ENCODE measurements around the gene HELT.
A peak's percentile ranks its signal among the peaks of the same experiment; 100 is the strongest.
"Not testable (repeated sequence)": the region's sequence is repeated elsewhere in the genome, so short reads cannot be mapped to it uniquely, and the experiment has no call there.

The HELT gene, protein sequence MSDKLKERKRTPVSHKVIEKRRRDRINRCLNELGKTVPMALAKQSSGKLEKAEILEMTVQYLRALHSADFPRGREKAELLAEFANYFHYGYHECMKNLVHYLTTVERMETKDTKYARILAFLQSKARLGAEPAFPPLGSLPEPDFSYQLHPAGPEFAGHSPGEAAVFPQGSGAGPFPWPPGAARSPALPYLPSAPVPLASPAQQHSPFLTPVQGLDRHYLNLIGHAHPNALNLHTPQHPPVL

DNA sequence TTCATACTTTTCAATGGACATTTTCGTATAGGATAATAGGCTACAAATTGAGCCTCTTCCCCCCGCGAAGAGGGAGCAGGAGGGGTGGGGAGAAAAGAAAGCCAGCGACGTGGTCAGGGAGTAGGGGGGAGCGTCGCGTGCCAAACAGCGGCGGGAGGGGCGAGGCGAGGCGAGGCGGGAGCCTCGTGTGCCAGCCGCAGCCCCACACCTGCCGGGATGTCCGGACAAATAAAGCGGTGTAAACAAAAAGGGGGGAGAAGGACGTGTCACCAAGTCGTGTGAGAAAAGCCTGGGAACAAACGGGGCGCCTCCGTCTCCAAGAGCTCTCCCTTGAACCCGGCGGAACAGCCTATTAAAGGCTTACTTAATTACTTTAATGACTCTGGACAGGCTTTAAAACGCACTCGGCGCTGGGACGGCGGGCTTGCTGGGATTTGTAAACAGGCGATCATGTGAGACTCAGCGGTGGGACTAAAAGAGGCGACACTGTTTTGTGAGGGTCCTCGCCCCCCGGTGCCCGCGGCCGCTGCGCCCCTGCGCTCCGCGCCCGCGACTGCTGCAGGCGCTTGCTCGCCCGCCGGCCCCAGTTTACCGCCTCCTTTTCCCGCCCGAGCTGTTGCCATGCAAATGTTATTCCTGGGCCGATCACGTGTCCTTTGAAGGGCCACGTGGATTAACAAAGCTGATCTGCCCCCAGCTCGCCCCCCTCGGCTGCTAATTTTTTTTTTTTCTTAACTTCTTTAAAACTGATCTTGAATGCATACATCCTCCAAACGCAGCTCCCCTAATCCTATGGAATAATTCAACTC lies at the start of gene HELT:
Gene HELT, plus strand, starts transcription at position 527 of the 809 bp plus-strand sequence. CDS start 439 bp downstream, outside the sequence.
- DNase-seq, result peak; percentile 47

DNA sequence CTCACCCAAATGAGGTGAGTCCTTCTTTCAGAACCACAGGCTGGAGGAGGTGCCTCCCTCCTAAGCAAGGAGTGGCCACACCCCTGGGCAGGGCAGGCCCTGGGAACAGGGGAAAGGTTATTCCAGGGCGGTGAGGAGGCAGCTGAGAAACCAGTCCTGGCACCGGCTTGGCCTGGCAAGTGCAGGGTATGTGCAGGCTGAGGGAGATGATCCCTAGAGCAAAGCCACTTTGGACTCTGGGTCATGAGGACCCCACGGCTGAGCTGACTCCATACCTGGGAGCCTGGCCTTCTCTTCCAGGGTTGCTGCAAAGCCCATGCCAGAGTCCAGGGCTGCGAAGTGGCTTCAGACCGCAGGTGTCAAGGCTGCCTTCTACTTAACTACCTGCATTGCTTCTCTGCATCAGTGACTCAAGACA lies 49.5 kb upstream of the HELT start:
- DNase-seq, result no peak

DNA sequence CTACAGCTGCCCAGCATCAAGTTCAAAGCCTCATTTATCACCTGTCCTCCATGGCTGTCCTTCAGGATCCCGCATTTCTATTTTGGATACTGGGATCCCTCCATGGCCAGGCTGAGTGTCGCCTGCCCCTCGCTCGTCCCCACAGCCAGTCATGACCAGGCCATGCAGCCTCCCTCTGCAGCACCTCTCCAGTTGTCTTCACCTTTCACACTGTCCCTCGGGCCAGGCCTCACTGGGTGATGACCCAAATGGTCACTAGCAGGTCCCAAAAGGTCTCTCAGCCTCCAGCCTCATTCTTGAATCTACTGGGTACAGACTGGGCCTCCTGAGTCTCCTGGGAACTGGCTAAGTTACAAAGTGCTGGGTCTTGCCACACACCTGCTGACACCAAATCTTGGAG lies 48.7 kb upstream of the HELT start:
- DNase-seq, result no peak

DNA sequence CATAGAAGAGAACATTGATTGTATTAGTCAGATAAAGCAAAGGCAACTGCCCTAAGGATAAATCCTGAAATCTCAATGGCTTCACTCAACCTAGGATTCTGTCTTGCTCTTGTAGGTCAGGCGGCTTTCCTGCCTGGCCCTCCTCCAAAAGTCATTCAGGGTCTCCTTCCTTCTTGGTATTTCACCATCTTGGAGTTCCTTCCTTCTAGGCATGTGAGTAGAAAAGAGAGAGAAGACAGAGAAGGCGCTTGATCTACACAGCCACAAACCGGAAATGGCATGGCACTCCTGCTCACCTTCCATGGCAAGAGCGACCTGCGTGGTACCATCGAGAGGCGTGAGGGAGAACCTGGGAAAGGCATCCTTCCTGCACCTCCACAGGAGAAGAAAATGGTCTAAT lies 45.3 kb upstream of the HELT start:
- no peak for DNase-seq

DNA sequence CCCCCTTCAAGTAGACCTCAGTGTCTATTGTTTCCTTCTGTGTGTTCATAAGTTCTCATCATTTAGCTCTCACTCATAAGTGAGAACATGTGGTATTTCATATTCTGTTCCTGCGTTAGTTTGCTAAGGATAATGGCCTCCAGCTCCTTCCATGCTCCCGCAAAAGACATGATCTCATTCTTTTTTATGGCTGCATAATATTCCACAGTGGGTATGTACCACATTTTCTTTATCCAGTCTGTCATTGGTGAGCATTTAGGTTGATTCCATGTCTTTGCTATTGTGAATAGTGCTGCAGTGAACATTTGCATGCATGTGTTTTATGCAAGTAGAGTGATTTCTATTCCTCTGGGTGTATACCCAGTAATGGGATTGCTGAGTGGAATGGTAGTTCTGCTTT lies 41.9 kb upstream of the HELT start:
- DNase-seq, result not testable (repeated sequence)

DNA sequence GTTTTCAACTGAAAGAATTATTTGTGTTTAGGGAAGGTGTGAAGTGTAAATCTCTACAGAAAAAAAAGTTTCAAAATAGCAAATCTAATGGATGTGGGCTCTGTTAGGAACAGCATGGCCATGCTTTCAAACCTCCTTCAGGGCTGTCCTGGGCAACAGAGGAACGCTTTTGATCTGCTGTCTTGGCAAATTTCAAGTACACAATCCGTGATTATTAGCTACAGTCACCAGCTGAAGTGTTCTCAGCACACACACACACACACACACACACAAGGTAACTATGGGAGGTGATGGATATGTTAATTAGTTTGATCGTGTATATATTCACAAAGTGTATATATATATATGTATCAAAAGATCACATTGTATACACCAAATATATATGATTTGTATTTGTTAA lies 40.5 kb upstream of the HELT start:
- DNase-seq, result no peak

DNA sequence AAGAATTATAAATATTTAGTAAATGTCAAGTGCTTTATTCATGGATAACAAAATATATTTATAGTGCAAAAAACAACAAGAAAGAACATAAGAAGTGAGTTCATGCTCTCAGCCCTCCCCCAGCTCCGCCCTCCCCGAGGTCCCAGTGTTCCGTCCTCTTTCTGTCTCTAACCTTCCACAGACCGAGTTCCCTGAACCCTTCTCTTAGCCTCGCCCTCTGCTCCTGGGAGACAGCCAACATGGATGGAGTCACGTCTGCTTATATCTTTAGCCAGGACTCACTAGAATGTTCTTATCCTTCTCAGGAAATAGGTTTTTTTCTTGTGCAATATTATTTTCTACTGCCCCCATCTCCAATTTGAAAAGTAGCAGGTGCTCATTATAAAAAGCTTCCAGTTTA lies 40.1 kb upstream of the HELT start:
- no peak for DNase-seq

DNA sequence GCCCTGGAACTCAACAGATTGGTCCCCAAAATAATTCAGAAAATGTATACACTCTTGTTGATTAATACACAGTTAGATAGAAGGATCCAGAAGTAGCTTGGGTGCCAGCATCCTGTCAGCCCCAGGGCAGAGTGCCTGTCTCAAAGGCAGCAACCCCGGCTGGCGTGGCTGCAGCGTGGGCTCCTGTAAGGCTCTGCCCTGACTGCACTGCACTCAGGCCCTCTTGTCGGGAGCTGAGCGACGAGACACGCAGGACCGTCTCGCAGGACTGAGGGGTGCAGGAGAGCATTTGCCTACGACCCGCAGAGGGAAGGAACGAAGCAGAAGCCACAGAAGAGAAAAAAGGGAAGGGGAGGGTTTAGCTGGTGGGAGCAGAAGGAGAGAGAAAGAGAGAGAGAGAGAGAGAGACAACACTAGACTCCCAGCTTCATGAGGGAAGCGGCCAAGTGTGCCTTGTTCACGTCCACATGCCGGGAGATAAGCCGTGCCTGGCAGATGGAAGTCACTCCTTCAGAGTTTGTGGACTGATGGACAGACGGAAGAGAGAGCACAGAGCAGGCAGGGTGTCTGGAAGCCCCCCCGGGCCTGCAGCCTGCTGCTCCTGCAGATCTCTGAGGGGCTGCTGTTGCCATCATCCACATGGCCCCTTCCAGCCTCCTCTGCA lies 38.7 kb upstream of the HELT start:
- DNase-seq, result no peak

DNA sequence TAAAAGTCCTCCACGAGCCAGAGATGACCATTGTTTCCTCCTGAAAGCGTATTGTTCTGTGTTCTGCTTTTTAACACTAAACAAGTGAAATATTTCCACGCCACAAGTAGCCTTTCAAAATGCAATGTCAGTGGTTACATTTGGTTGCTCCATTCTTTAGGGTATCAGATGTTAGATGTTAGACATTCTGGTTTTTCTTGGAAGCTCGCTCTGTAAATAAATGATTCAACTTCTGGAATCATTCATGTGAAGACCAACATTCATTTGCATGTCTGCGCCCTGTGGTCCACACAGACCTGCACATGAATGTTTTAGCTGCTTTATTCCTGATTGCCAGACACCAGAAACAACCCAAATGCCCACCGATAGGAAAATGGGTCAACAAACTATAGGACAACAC lies 38.0 kb upstream of the HELT start:
- no peak for DNase-seq

DNA sequence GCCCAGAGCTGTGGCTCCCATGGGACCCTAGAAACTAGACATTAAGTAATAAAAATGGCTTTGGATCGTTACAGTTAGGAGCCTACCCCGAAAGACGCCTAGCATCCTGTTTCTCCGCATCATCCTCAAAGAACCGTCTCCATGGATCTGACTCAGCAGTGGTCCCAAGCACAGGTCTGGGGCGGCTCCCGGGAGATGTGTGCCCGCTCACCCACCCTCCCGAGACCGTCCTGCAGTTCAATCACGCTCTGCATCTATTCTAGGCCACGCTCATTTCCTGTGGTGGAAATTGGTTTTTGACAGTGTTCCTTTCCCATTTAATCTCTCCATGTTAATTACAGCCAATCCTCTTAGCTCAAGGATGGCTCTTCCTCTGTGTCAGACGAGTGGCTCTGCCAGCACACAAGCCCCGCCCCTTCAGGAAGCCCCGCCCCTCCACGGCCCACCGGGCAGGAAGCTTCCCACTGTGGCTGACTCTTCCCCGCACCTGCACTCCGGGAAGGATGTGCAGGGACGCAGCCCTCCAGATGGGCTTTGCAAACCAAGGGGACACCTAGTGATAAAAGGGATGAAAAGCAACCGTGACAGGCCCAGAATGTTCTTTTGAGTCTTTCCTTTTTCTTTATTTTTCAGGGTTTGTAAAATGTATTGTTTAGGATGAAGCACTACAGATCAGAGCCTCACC lies 34.5 kb upstream of the HELT start:
- DNase-seq, result peak; percentile 71

DNA sequence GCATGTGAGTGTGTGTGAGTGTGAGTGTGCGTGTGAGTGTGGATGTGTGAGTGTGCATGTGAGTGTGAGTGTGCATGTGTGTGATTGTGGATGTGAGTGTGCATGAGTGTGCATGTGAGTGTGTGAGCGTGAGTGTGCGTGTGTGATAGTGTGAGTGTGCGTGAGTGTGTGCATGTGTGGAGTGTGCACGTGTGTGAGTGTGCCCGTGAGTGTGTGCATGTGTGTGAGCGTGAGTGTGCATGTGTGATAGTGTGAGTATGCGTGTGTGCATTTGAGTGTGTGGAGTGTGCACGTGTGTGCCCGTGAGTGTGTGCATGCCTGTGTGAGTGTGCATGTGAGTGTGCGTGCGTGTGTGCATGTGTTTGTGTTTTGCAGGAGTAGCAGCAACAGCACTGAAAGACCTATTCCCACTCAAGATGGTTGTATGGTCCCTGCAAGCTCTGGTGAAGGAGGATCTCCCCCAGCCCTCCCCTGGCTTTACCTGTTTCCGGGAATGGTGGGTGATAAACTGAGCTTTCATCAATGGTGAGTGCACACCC lies 30.7 kb upstream of the HELT start:
- no peak for DNase-seq

DNA sequence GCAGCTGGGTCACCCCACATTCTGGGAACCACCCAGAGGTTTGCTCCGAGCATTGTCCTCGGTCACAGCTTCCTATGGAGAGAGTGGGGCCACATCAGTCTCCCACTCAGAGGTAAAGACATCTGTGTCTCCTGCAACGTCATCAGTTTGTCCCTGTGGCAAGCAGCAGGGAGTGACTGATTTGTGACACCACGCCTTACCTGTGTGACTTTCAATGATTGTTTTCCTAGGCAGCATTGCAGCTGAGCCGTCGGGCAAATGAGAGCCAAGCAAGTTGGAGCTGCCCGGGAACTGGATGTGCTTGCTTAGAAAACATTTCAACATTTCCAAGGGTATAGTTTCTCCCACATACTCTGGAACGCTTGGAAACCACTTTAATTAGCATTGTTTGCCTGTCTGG lies 29.7 kb upstream of the HELT start:
- no peak for DNase-seq

DNA sequence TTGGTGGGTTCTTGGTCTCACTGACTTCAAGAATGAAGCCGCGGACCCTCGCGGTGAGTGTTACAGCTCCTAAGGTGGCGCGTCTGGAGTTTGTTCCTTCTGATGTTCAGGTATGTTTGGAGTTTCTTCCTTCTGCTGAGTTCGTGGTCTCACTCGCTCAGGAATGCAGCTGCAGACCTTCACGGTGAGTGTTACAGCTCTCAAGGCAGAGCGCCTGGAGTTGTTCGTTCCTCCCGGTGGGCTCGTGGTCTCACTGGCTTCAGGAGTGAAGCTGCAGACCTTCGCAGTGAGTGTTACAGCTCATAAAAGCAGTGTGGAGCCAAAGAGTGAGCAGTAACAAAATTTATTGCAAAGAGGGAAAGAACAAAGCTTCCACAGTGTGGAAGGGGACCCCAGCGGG lies 29.0 kb upstream of the HELT start:
- not testable (repeated sequence) for DNase-seq

DNA sequence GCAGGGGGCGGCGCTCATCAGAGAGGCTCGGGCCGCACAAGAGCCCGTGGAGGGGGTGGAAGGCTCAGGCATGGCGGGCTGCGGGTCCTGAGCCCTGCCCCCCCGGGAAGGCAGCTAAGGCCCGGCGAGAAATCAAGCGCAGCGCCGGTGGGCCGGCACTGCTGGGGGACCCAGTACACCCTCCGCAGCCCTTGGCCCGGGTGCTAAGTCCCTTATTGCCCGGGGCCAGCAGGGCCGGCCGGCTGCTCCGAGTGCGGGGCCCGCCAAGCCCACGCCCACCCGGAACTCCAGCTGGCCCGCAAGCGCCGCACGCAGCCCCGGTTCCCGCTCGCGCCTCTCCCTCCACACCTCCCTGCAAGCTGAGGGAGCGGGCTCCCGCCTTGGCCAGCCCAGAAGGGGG lies 28.2 kb upstream of the HELT start:
- not testable (repeated sequence) for DNase-seq

DNA sequence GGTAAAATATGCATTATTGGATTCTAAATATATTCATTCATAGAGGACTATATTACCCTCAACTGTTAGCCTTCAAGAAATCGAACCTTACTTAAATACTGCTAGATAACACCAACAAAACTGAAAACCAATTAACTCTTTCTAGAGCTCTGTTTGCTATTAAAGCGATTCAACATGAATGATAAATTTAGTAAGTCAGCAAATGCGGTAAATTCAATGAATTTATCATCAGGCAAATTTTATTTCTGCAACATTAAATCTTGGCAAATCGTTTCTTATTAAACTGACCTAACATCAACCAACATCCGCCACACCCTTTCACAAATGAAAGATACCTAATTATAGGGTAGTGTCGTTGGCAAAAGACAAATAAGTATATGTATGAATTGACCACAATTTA lies 26.4 kb upstream of the HELT start:
- no peak for DNase-seq

DNA sequence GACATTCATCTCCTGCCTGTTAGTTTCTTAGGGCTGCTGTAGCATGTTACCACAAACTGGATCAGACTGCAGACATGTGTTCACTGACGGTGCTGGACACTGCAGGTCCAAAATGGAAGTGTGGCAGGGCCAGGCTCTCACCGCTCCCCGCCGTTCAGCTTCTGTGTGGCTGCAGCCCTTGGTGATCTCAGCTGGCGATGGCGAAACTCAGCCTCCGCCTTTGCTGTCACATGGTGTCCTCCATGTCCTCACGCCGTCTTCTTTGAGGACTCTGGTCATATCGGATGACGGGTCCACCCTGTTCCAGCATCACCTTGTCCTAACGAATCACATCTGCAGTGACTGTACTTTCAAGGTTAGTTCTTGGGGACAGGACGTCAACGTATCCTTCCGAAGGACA lies 25.9 kb upstream of the HELT start:
- DNase-seq, result no peak

DNA sequence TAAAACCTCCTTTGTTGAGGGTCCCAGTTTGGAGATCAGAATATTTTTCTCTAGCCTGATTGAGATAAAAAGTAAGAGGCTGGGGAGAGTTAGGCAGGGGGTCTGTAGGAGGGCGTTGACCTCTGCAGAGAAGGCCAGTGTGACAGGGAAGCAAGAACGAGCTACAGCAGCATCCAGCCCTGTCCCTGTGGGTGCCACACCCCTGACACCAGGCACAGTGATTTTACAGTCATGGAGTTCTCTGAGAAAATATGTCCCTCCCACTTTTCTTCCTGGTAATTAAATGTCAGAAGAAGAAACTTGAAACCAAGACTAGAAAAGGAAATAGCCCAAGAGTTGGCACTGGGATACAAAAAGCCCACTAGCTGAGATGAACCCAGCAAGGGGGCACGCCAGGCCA lies 25.0 kb upstream of the HELT start:
- no peak for DNase-seq

DNA sequence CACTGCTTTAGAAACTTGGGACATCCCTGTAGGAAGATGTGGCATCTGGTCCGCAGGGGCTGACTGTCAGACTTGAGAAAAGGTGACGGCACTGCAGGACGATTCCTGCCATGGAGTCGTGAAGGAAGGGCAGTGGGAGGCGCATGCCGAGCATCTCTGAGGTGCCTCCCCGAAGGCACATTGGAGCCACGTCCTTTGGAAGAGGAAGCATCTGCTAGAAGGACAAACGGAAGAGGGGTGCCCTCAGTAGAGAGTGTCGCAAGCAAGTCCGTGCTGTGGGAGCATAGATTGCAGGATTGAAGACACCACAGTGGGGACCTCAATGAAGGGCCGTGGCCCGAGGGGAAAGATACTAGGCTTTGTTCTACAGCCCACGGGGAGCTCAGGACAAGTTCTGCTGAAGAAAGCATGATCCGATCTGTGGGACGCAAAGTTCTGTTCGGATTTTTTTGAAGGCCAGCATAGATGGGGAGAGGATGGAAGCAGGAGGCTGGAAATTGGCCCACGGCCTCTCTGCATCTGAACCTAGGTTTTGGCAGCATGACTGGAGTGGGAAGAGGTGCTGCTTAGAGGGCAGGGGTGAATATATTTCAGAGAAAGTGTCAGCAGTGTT lies 24.2 kb upstream of the HELT start:
- DNase-seq, result no peak

DNA sequence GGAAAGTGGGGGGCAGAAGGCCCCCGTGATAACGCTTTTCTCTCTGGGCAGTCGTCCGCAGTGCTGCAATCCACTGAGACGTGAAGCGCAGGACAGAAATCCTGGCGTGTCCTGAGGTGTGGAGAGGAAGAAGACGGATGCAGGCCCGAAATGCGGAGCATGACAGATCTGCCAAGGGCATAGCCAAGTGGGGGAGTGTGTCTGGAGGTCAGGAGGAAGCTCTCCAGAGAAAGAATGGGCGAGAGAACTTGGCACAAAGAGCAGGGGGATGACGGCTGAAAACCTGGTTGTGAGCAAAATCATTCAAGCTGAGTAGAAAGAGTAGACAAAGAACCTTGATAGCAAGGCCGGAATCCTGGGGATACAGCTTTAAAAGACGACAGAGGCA lies 23.7 kb upstream of the HELT start:
- DNase-seq, result no peak

DNA sequence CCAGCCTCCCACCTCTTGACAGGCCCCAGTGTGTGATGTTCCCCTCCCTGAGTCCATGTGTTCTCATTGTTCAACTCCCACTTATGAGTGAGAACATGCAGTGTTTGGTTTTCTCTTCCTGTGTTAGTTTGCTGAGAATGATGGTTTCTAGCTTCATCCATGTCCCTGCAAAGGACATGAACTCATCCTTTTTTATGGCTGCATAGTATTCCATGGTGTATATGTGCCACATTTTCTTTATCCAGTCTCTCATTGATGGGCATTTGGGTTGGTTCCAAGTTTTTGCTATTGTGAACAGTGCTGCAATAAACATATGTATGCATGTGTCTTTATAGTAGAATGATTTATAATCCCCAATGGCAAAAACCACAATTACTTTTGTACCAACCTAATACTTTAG lies 20.6 kb upstream of the HELT start:
- DNase-seq, result not testable (repeated sequence)

DNA sequence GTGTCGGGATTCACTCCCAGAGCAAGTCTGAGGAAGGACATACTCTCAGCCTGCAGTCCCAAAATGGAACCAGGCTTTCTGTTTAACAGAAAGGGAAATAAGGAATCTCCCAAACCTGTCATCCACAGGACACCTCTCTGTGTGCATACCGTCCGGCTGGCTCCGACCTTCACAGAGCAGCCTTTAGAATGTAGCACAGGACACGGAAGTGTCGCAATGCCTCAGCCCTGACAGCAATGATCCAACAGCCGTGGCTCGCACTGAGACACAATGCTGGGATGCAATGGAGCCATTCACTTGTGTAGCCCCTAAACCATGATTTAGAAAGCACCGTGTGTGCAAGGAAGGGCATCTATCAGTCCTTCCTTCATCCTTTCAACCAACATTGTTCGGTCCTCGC lies 15.5 kb upstream of the HELT start:
- no peak for DNase-seq

DNA sequence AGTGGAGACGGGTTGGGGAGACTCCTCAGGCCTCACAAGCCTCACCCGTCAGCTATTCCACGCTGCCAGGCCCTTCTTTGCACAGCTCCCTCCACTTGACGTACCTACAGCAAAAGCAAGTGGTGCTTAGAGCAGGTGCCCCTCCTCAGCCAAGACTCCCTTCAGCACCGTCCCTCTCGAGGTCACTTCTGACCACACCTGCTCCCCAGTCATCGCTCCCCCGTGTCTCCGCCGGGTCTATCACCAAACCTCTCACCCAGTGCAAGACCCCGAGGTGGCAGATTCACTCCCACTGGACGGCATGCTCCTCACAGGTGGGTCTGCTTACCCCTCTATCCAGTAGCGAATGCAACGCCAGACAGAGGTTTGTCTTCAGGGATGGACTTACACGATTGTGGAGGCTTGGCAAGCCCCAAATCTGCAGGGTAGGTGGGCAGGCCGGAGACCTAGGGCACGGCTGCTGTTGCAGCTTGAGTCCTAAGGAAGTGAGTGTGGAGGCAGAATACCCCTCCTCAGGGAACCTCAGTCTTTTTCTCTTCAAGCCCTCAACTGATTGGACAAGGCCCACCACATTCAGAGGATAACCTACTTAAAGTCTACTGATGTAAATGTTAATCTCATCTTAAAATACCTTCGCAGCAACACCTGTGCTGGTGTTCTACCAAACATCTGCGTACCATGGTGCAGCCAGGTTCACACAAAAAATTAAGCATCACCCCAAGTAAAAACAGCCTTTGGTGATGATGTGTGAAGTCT lies 14.5 kb upstream of the HELT start:
- no peak for DNase-seq

All from eye (tissue), 1 donor.